Measurements from ENCODE around the gene CLIC1. TPM values are rescaled to one million over a fixed set of nuclear protein-coding genes. Genes with fewer than 3 reads are reported as not detected.

Gene CLIC1
- total and polyA plus RNA-seq, 2 donors (not counting 1 experiment from before 2014, with no cell fraction given): 216 to 290 TPM

GRCh38 chr6:31691078-31691463 is 45.3 kb downstream of the CLIC1 start:
- ChIA-PET POLR2A (no interaction called here), CTCF (interaction anchor here (0.9 to 1.6 kb wide), 3 partner anchors 79 to 140 kb away, joined by 3 to 4 read pairs (median 3); no protein-coding TSS in a partner anchor)
- intact Hi-C loops (cut with micrococcal nuclease): no loop called here
- Mint-ChIP-seq H3K9me3 (ENCODE audit: insufficient read depth) (no peaks in the 10 kb centered on the region), H3K4me1 (peaks cover 17% of the 10 kb centered on the region), H3K27me3 (no peaks in the 10 kb centered on the region), H3K4me3 (no peak overlapping the region), H3K27ac (no peak overlapping the region)
- Histone ChIP-seq H3K27me3 (replicated peaks in 1 of 4; ENCODE audit: control extremely low read depth in 1 of 4, control insufficient read depth in 3 of 4, insufficient read depth in 4 of 4, low read length in 3 of 4) (no peaks in the 10 kb centered on the region), H3K36me3 (replicated peaks in 1 of 2; ENCODE audit: control extremely low read depth in 1 of 2, control insufficient read depth in 1 of 2, extremely low read depth in 1 of 2, insufficient read depth in 2 of 2, low read length in 1 of 2) (peaks cover 0 to 84% of the 10 kb centered on the region in 2 experiments), H3K27ac (ENCODE audit: low read length in 2 of 2) (no peak overlapping the region), H3K4me1 (ENCODE audit: control insufficient read depth in 2 of 2, insufficient read depth in 2 of 2, low read length in 2 of 2) (peaks cover 10 to 18% of the 10 kb centered on the region in 2 donors), H2AFZ (ENCODE audit: insufficient read depth, low read depth, low read length, poor library complexity, severe bottlenecking) (no peak overlapping the region), H3K79me2 (ENCODE audit: control insufficient read depth, insufficient read depth, low read length) (no peaks in the 10 kb centered on the region), H3K4me2 (replicated peaks; ENCODE audit: low read depth, low read length, poor library complexity, severe bottlenecking) (no peak overlapping the region), H3K9ac (ENCODE audit: low read length) (no peak overlapping the region), H3K9me3 (ENCODE audit: control extremely low read depth in 1 of 3, control insufficient read depth in 2 of 3, insufficient read depth in 1 of 3, low read length in 2 of 3) (no peaks in the 10 kb centered on the region), H4K20me1 (ENCODE audit: control insufficient read depth, insufficient read depth, low read length, poor library complexity, severe bottlenecking) (no peaks in the 10 kb centered on the region), H3K4me3 (ENCODE audit: control extremely low read depth in 1 of 5, extremely low read depth in 1 of 5, insufficient read depth in 1 of 5, low read depth in 2 of 5, low read length in 4 of 5) (no peak overlapping the region)
- ATAC-seq (ENCODE audit: low read depth) (no peak), DNase-seq (no peak)
- TF ChIP-seq CTCF (IDR thresholded peaks at IDR 0.05): no peak
- no peak for TF ChIP-seq EZH2 (IDR thresholded peaks at IDR 0.05; ENCODE audit: borderline replicate concordance, insufficient read depth, low read depth, low read length, poor library complexity, severe bottlenecking)
- 100% methylated on average over 2 of the region's 6 CpGs for WGBS (ENCODE audit: insufficient coverage)

GRCh38 chr6:31690231-31691077 is 45.9 kb downstream of the CLIC1 start:
- no peak overlapping the region for H3K4me2 ChIP-seq (replicated peaks; ENCODE audit: low read depth, low read length, poor library complexity, severe bottlenecking)
- no peak overlapping the region for H3K4me3 Mint-ChIP-seq
- no peaks in the 10 kb centered on the region for H3K27me3 Mint-ChIP-seq
- H3K36me3 ChIP-seq (replicated peaks in 1 of 2; ENCODE audit: control extremely low read depth in 1 of 2, control insufficient read depth in 1 of 2, extremely low read depth in 1 of 2, insufficient read depth in 2 of 2, low read length in 1 of 2): peaks cover 0 to 86% of the 10 kb centered on the region in 2 experiments
- no peak overlapping the region for H3K27ac Mint-ChIP-seq
- intact Hi-C loops (cut with micrococcal nuclease): no loop called here
- H3K4me1 ChIP-seq (ENCODE audit: control insufficient read depth in 2 of 2, insufficient read depth in 2 of 2, low read length in 2 of 2): peaks cover 10 to 18% of the 10 kb centered on the region in 2 donors
- H3K27me3 ChIP-seq (replicated peaks in 1 of 4; ENCODE audit: control extremely low read depth in 1 of 4, control insufficient read depth in 3 of 4, insufficient read depth in 4 of 4, low read length in 3 of 4): no peaks in the 10 kb centered on the region
- no peaks in the 10 kb centered on the region for H3K79me2 ChIP-seq (ENCODE audit: control insufficient read depth, insufficient read depth, low read length)
- no peaks in the 10 kb centered on the region for H3K9me3 ChIP-seq (ENCODE audit: control extremely low read depth in 1 of 3, control insufficient read depth in 2 of 3, insufficient read depth in 1 of 3, low read length in 2 of 3)
- H3K9ac ChIP-seq (ENCODE audit: low read length): no peak overlapping the region
- TF ChIP-seq EZH2 (IDR thresholded peaks at IDR 0.05; ENCODE audit: borderline replicate concordance, insufficient read depth, low read depth, low read length, poor library complexity, severe bottlenecking): no peak
- no peak for TF ChIP-seq CTCF (IDR thresholded peaks at IDR 0.05)
- DNase-seq (no peak), ATAC-seq (ENCODE audit: low read depth) (no peak)
- H4K20me1 ChIP-seq (ENCODE audit: control insufficient read depth, insufficient read depth, low read length, poor library complexity, severe bottlenecking): no peaks in the 10 kb centered on the region
- no peak overlapping the region for H2AFZ ChIP-seq (ENCODE audit: insufficient read depth, low read depth, low read length, poor library complexity, severe bottlenecking)
- H3K9me3 Mint-ChIP-seq (ENCODE audit: insufficient read depth): no peaks in the 10 kb centered on the region
- peaks cover 17% of the 10 kb centered on the region for H3K4me1 Mint-ChIP-seq
- WGBS (ENCODE audit: insufficient coverage): 89% methylated on average over 4 of the region's 10 CpGs
- POLR2A ChIA-PET: interaction anchor here (0.6 kb wide), 1 partner anchor 8 kb away, joined by 4 read pairs; no protein-coding TSS in a partner anchor
- H3K27ac ChIP-seq (ENCODE audit: low read length in 2 of 2): peak overlapping the region in 1 of 2 donors; percentile 32
- no peak overlapping the region for H3K4me3 ChIP-seq (ENCODE audit: control extremely low read depth in 1 of 5, extremely low read depth in 1 of 5, insufficient read depth in 1 of 5, low read depth in 2 of 5, low read length in 4 of 5)
- CTCF ChIA-PET: interaction anchor here (0.9 to 1.6 kb wide), 3 partner anchors 79 to 140 kb away, joined by 3 to 4 read pairs (median 3); no protein-coding TSS in a partner anchor
